Activated CD4-positive, alpha-beta memory T cell treated with anti-CD3 and anti-CD28 coated beads for 36 hours (primary cell): ENCODE results near the gene SMIM35. TPM values are rescaled to one million over a fixed set of nuclear protein-coding genes. Genes with fewer than 3 reads are reported as not detected.

Experiments
- CTCF ChIA-PET: fragments of 350-600 bp; sonication (Branson Sonifier 250); formaldehyde crosslinking; loops from one replicate; lab custom pipeline; 2021; ENCODE audit warnings: antibody characterized with exemption, inconsistent platforms; lab: Charles Lee
- POLR2A ChIA-PET: fragments of 350-600 bp; sonication (Branson Sonifier 250); formaldehyde crosslinking; loops from one replicate; lab custom pipeline; 2021; ENCODE audit warnings: antibody characterized with exemption; lab: Charles Lee
- DNase-seq: peaks from one replicate; pipeline ENCODE4 v3.0.0-alpha.2; 2020
- H3K27ac Mint-ChIP-seq: one replicate; pipeline ENCODE4 v1.8.0; 2021; ENCODE audit warnings: mixed read lengths
- H3K27me3 Mint-ChIP-seq: one replicate; pipeline ENCODE4 v1.8.0; 2021; ENCODE audit warnings: mixed read lengths
- H3K36me3 Mint-ChIP-seq: one replicate; pipeline ENCODE4 v1.8.0; 2021; ENCODE audit warnings: mixed read lengths
- H3K4me1 Mint-ChIP-seq: one replicate; pipeline ENCODE4 v1.8.0; 2021; ENCODE audit warnings: low read depth, mixed read lengths
- H3K4me3 Mint-ChIP-seq: one replicate; pipeline ENCODE4 v1.8.0; 2021; ENCODE audit warnings: mild to moderate bottlenecking, mixed read lengths
- H3K9me3 Mint-ChIP-seq: one replicate; pipeline ENCODE4 v1.8.0; 2021; ENCODE audit warnings: mixed read lengths
- intact Hi-C: fragments of 100-400 bp; cut with micrococcal nuclease; formaldehyde crosslinking; loops from one replicate; pipeline ENCODE4 v1.15.1; 2023
- total RNA-seq, 2 experiments: library from RNA; stranded (reverse); gene quantifications; one replicate each; pipeline ENCODE4 v1.2.3, GENCODE V29; 2021

SMIM35 gene
- total RNA-seq, 2 experiments from 2014 or later: 0.22 to 0.40 TPM

DNA sequence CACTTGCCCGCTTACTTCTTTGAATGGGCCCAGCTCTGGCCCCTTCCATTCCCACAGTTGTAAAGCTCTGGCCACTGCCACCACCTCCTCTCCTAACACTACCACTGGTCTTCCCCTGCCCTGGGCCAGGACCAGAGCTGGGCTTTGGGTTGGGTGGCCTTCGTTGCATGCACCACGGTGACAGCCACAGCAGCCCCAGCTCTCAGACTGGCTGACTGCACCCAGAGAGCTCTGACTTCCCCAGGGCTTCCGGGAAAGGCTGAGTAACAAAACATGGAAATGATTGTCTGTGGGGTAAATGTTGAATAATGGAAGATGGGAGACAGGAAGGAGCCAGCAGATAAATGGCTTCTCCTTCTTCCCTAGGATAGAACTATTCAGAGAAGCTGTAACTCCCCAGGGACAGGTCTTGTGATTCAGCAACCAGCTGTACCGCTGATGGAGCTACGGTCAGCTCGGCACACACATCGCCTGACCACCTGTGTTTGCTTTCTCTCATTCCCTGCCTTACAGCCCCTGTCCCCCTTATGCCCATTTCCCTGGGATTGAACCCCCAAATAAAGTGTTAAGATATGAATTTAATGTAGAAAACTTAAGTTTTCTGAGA is 38.3 kb upstream of the SMIM35 start:
- Mint-ChIP-seq H3K27ac (no peak overlapping the region), H3K36me3 (no peaks in the 10 kb centered on the region), H3K4me1 (peaks cover 2% of the 10 kb centered on the region), H3K9me3 (no peaks in the 10 kb centered on the region), H3K27me3 (peaks cover 6% of the 10 kb centered on the region), H3K4me3 (no peak overlapping the region)
- ChIA-PET POLR2A (no interaction called here), CTCF (interaction anchor here (1.6 kb wide), 1 partner anchor 46 kb away, joined by 8 read pairs; no protein-coding TSS in a partner anchor)
- intact Hi-C loops: no loop called here
- DNase-seq: no peak

DNA sequence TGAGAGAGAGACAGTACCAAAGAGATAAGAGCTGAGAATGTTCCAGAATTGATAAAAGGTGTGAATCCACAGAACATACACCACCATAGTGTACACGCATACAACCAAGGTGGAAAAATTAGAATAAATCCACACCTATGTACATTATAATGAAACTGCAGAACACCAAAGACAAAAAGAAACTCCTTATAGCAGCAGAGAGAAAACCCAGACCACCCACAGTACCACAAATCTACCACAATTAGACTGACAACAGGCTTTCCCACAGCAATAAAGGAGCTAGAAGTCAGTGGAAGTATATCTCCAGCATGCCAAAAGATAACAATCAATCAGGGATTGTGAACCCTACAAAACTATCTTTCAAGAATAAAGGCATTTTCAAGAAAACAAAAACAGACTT is 34.0 kb upstream of the SMIM35 start:
- H3K4me3 Mint-ChIP-seq: no peak overlapping the region
- no peaks in the 10 kb centered on the region for H3K36me3 Mint-ChIP-seq
- DNase-seq: no peak
- no peaks in the 10 kb centered on the region for H3K9me3 Mint-ChIP-seq
- peaks cover 2% of the 10 kb centered on the region for H3K27me3 Mint-ChIP-seq
- H3K4me1 Mint-ChIP-seq: no peaks in the 10 kb centered on the region
- ChIA-PET CTCF (no interaction called here), POLR2A (no interaction called here)
- intact Hi-C loops: no loop called here
- no peak overlapping the region for H3K27ac Mint-ChIP-seq

DNA sequence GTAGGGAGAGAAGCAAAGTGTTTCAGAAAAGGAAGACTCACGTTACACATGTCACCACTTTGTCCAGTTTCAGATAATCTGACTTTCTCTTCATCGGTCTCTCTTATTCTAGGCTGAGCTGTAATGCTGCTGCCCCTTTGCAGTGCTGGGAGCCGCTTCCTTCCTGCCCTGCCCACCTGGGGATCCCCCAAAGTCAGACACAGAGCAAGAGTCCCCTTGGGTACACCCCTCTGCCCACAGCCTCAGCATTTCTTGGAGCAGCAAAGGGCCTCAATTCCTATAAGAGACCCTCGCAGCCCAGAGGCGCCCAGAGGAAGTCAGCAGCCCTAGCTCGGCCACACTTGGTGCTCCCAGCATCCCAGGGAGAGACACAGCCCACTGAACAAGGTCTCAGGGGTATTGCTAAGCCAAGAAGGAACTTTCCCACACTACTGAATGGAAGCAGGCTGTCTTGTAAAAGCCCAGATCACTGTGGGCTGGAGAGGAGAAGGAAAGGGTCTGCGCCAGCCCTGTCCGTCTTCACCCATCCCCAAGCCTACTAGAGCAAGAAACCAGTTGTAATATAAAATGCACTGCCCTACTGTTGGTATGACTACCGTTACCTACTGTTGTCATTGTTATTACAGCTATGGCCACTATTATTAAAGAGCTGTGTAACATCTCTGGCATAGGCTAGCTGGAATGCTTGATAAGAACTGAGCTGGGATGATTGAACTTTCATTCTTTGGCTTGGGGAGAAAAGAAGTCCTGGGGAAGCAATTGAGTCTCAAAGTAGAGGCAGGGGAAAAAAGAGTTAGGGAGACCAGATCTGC is 31.2 kb upstream of the SMIM35 start:
- no peaks in the 10 kb centered on the region for H3K9me3 Mint-ChIP-seq
- no peak overlapping the region for H3K27ac Mint-ChIP-seq
- POLR2A ChIA-PET: no interaction called here
- H3K27me3 Mint-ChIP-seq: peaks cover 2% of the 10 kb centered on the region
- DNase-seq: no peak
- H3K36me3 Mint-ChIP-seq: no peaks in the 10 kb centered on the region
- intact Hi-C loops: no loop called here
- H3K4me1 Mint-ChIP-seq: no peaks in the 10 kb centered on the region
- CTCF ChIA-PET: no interaction called here
- H3K4me3 Mint-ChIP-seq: no peak overlapping the region

DNA sequence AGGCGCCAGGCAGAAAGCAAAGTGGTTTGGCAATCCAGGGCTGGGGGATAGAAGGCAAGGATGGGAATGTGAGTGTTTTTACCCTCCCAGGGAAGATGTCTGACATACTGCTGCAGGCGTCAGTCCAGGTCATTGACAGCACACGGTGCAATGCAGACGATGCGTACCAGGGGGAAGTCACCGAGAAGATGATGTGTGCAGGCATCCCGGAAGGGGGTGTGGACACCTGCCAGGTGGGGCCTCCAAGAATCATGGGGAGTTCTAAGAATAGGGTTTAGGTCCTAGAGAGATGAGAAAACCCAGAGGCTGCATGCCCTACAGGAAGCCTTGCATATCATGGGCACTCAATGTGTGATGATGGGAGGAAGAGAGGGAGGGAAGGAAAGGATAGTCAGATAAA is 28.3 kb upstream of the SMIM35 start:
- no peaks in the 10 kb centered on the region for H3K9me3 Mint-ChIP-seq
- ChIA-PET CTCF (interaction anchor here (0.7 kb wide), 1 partner anchor 57 kb away, joined by 3 read pairs; no protein-coding TSS in a partner anchor), POLR2A (no interaction called here)
- no peak for DNase-seq
- no peaks in the 10 kb centered on the region for H3K36me3 Mint-ChIP-seq
- H3K27me3 Mint-ChIP-seq: peaks cover 2% of the 10 kb centered on the region
- intact Hi-C loops: no loop called here
- H3K4me3 Mint-ChIP-seq: no peak overlapping the region
- H3K4me1 Mint-ChIP-seq: no peaks in the 10 kb centered on the region
- no peak overlapping the region for H3K27ac Mint-ChIP-seq

DNA sequence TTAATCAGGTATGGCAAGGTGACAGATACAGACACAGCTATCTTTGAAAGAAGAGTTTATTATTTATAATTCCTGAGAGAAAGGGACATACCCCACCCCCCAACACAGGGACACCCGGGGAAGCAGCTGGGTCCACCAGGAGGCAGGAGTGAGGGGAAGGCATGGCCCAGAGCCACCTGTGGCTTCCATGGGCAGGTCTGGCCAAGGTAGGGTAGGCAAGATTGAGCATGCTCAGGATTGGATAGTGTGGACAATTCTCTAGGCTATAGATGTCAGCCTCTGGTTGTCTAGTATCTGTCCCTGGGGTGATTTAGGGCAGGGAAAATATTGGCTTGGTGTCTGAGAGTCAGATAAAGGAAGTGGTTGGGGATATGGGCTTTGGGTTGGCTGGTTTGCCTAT is 27.5 kb upstream of the SMIM35 start:
- H3K9me3 Mint-ChIP-seq: no peaks in the 10 kb centered on the region
- H3K36me3 Mint-ChIP-seq: no peaks in the 10 kb centered on the region
- no peak overlapping the region for H3K27ac Mint-ChIP-seq
- POLR2A ChIA-PET: no interaction called here
- peaks cover 2% of the 10 kb centered on the region for H3K27me3 Mint-ChIP-seq
- CTCF ChIA-PET: interaction anchor here (0.8 to 1.1 kb wide), 2 partner anchors 58 to 305 kb away, joined by 3 read pairs; no protein-coding TSS in a partner anchor
- intact Hi-C loops: no loop called here
- H3K4me3 Mint-ChIP-seq: no peak overlapping the region
- DNase-seq: no peak
- no peaks in the 10 kb centered on the region for H3K4me1 Mint-ChIP-seq

DNA sequence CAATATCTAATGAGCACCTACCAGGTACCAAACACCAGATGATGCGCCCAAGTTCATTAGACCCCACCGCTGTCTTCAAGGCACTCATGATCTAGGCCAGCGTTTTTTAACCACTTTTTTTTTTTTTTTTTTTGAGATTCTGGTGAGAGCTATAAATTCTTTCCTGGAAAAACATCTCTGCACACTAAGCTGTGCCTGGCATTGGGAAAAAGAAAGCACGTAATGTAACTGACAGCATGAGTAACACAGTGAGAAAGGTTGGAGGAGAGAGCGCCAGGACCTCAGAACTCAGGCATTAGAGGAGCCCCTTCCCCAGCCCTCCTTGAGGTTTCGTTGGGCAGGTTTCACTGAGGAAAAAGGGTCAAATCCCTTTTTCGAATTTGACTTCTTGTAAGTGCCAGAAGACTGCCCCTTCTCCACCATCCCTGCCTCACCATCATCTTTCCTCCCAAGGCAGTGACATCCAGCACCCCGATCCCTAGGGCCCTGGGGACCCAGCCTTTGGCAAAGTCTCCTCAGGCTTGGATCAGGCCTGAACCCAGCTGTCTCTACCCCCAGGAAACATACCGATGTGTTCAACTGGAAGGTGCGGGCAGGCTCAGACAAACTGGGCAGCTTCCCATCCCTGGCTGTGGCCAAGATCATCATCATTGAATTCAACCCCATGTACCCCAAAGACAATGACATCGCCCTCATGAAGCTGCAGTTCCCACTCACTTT is 26.1 kb upstream of the SMIM35 start:
- ChIA-PET POLR2A (no interaction called here), CTCF (interaction anchor here (1.1 kb wide), 1 partner anchor 59 kb away, joined by 3 read pairs; no protein-coding TSS in a partner anchor)
- Mint-ChIP-seq H3K4me3 (no peak overlapping the region), H3K9me3 (no peaks in the 10 kb centered on the region), H3K36me3 (no peaks in the 10 kb centered on the region), H3K27ac (no peak overlapping the region), H3K4me1 (no peaks in the 10 kb centered on the region), H3K27me3 (peaks cover 2% of the 10 kb centered on the region)
- intact Hi-C loops: no loop called here
- no peak for DNase-seq

DNA sequence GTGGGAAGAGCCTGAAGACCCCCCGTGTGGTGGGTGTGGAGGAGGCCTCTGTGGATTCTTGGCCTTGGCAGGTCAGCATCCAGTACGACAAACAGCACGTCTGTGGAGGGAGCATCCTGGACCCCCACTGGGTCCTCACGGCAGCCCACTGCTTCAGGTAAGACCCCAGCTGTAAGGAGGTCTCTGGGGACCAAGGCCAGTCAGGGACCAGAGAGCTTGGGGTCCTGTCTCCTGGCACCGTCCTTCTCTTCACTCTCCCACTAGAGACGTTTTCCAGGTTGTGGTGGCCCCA is 24.9 kb upstream of the SMIM35 start:
- Mint-ChIP-seq H3K9me3 (no peaks in the 10 kb centered on the region), H3K27ac (no peak overlapping the region), H3K27me3 (no peaks in the 10 kb centered on the region), H3K4me1 (no peaks in the 10 kb centered on the region), H3K36me3 (no peaks in the 10 kb centered on the region), H3K4me3 (no peak overlapping the region)
- intact Hi-C loops: no loop called here
- no peak for DNase-seq
- ChIA-PET POLR2A (no interaction called here), CTCF (no interaction called here)

DNA sequence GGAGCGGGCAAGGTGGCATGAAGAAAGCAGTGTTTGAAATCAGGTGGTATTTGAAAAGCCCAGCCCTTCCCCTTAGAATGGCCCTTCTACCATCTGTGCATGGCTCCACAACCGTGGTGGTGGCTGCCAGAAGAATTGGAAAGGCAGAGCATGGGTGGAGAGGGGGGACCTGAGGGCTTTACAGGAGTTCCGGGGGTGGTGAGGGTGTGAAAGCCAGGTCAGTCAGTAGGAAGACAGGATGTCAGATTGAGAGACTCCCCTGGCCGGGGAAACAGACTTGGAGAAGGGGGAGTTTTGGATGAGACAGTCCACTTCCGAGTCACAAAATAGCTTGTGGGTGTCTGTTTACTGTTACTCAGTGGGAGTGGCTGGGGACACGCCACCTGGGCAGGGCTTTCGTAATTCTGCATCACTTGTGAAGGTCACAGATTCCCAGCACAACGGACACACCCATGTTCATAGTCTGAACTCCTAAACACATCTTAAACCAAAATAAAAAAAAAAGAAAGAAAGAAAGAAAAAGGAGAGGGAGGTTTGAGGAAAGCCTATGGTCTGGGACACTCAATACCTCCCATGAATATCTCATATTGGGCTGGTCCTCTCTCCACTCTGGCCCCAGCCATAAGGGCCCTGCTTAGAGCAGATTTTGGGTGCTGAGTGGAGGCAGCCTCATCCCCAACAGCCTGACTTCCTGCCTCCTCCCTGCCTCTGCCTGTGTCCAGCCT is 24.4 kb upstream of the SMIM35 start:
- Mint-ChIP-seq H3K27me3 (no peaks in the 10 kb centered on the region), H3K27ac (no peak overlapping the region), H3K9me3 (no peaks in the 10 kb centered on the region), H3K36me3 (no peaks in the 10 kb centered on the region), H3K4me3 (no peak overlapping the region), H3K4me1 (no peaks in the 10 kb centered on the region)
- DNase-seq: no peak
- POLR2A ChIA-PET: no interaction called here
- CTCF ChIA-PET: no interaction called here
- intact Hi-C loops: no loop called here

DNA sequence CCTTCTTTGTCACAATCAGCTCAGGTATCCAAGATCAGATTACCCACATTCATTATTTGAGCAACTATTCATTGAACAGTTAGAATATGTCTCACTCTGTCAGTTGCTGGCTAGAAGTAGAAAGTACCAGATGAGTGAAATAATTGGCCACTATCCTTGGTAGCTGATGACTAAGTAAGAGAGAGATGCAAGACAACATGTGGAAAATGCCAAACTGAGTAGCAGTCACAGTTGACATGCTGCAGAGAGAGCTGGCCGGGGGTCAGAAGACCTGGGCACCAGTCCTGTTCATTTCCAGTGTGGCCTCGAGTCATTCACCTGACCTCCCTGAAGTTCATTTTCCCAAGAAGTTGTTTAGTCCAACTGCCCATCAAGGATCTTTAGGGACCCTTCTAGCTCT is 22.5 kb upstream of the SMIM35 start:
- Mint-ChIP-seq H3K27me3 (no peaks in the 10 kb centered on the region), H3K36me3 (no peaks in the 10 kb centered on the region), H3K4me1 (no peaks in the 10 kb centered on the region), H3K9me3 (no peaks in the 10 kb centered on the region), H3K4me3 (no peak overlapping the region), H3K27ac (no peak overlapping the region)
- intact Hi-C loops: no loop called here
- DNase-seq: no peak
- POLR2A ChIA-PET: no interaction called here
- CTCF ChIA-PET: interaction anchor here (1.4 kb wide), 1 partner anchor 62 kb away, joined by 3 read pairs; no protein-coding TSS in a partner anchor

DNA sequence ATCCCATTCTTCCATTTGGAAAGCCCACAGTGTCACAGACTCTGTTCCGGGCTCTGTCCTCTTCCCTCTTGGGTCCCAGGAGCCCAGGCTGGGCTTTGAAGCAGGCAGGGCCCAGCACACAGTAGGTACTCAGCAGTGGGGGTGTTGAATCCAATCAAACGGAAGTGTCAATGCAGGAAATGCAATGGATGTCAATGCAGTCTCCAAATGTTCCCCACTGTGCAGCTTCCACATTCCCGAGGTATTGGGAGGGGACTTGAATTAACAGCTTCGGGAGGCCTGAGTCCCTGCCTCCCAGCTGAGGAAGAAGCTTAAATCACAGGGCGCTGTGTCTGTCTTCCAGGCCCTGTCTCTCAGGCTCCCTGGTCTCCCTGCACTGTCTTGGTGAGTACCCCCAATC is 21.8 kb upstream of the SMIM35 start:
- H3K36me3 Mint-ChIP-seq: no peaks in the 10 kb centered on the region

DNA sequence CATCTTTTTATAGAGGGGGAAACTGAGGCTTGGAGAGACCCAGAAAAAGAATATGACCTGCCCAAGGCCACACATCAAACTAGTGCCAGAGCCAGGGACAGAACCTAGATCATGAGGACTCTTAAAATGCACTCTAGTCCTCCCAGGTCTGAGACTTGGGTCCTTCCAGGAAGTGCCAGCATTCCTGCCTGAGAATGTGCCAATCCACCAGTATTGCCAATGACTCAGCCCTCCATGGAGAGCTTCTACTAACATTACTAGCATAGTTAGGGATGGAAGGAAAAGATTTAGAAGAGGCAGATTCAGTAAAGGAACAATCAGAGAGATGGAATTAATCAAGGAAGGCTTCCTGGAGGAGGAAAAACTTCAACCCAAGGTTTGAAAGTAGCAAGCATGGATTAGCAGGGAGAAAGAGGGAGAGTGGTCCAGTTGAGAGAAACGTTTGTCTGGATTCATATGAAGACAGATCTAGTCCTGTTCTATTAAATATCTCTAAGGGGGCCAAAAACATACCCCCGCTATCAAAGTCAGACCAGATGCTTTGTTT is 20.1 kb upstream of the SMIM35 start:
- Mint-ChIP-seq H3K4me3 (no peak overlapping the region), H3K36me3 (no peaks in the 10 kb centered on the region), H3K9me3 (no peaks in the 10 kb centered on the region), H3K27me3 (no peaks in the 10 kb centered on the region), H3K27ac (no peak overlapping the region), H3K4me1 (no peaks in the 10 kb centered on the region)
- CTCF ChIA-PET: interaction anchor here (0.8 kb wide), 1 partner anchor 13 kb away, joined by 3 read pairs; no protein-coding TSS in a partner anchor
- no peak for DNase-seq
- POLR2A ChIA-PET: no interaction called here
- intact Hi-C loops: no loop called here

More for the DNA sequence above, 21.8 kb upstream of the SMIM35 start:
- no peak for DNase-seq
- no peaks in the 10 kb centered on the region for H3K27me3 Mint-ChIP-seq
- no peaks in the 10 kb centered on the region for H3K9me3 Mint-ChIP-seq
- POLR2A ChIA-PET: no interaction called here
- intact Hi-C loops: no loop called here
- H3K4me3 Mint-ChIP-seq: no peak overlapping the region
- no peak overlapping the region for H3K27ac Mint-ChIP-seq
- H3K4me1 Mint-ChIP-seq: no peaks in the 10 kb centered on the region
- CTCF ChIA-PET: interaction anchor here (1.4 kb wide), 1 partner anchor 63 kb away, joined by 3 read pairs; no protein-coding TSS in a partner anchor
